ENCODE data around the gene DNPEP.

Gene DNPEP

DNA sequence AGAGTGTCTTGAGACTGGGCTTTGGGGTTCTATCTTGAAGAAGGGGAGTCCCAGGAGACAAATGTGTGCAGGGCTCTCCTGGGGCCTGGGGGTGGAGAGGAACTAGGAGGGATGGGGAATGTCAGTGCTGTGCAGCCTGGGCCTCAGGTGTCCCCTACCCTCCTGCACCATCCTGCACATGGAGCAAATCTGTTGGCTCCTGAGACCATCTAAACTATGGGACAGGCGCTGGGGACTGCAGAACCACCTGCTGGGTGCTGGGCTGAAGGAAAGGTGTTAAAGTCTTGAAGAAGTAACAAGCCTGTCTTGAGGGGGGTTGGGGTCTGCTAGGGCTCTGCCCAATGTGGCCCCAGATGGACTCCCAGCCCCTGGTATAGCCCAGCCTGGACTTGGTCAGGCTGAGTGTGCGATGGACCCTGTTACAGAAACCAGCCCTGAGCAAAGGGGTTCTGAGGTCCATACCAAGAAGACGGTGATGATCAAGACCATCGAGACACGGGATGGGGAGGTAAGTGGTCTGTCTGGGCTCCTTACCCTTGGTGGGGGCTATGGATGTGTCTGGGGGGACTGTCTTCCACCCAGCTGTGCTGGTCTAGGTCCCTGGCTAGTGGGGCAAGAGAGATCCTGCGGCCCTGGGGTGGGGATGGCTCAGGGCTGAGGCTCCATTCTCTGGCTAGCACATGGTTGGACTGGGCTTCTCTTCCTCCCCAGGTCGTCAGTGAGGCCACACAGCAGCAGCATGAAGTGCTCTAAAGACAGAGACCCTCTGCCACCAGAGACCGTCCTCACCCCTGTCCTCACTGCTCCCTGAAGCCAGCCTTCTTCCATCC is 37.7 kb upstream of the DNPEP start:
- TF ChIP-seq YY1 (IDR thresholded peaks at IDR 0.05; ENCODE audit: insufficient read depth, insufficient read length) (no peak), SUZ12 (IDR thresholded peaks at IDR 0.05; ENCODE audit: extremely low read depth, insufficient read depth, insufficient read length) (no peak), ZNF274 (IDR thresholded peaks at IDR 0.05; ENCODE audit: low read depth, low read length) (no peak)
- no peaks in the 10 kb centered on the region for H3K27me3 ChIP-seq (ENCODE audit: insufficient read depth, insufficient read length)
- H3K9me3 ChIP-seq (ENCODE audit: insufficient read depth, low read length) = no peaks in the 10 kb centered on the region
- DNase-seq (ENCODE audit: low read depth, low spot score) = no peak
- no peak overlapping the region for H3K4me3 ChIP-seq (ENCODE audit: insufficient read length, low read depth)
- H3K4me1 ChIP-seq (ENCODE audit: insufficient read depth, insufficient read length) = peaks cover 10% of the 10 kb centered on the region
- H3K36me3 ChIP-seq (ENCODE audit: insufficient read depth, insufficient read length, low read length) = no peaks in the 10 kb centered on the region
- H3K9ac ChIP-seq (ENCODE audit: insufficient read length, low read depth) = no peak overlapping the region

DNA sequence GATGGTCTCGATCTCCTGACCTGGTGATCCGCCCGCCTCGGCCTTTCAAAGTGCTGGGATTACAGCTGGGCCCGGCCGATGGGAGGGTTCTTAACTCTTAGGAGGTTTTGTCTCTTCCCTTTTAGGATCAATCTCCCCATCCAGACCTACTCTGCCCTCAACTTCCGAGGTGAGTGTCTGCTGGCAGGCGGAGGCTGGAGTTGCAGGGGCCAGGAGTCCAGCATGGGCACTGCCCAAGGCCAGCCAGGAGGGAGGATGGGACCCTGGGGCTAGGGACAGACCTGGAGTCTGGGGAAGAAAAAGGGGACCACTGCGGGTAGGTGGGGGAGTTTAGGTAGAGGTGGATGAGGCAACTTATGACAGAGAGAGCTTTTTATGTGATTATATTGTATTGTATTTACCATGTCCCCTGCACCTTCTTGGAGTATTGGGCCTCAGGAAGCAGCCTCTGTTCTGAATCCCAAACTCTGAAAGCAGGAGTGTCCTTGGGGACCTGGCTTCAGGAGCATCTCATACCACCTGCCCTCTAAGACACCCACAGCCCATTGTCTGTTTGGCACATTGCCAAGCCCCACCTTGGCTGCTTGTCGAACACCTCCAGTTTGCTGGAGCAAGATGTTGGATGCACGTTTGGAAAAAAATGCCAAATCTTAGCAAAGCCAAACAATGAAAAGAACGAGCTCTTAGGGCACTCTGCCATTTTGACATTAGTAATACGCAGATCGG is 36.1 kb upstream of the DNPEP start:
- H3K9me3 ChIP-seq (ENCODE audit: insufficient read depth, low read length) = no peaks in the 10 kb centered on the region
- no peak overlapping the region for H3K9ac ChIP-seq (ENCODE audit: insufficient read length, low read depth)
- no peak for DNase-seq (ENCODE audit: low read depth, low spot score)
- TF ChIP-seq ZNF274 (IDR thresholded peaks at IDR 0.05; ENCODE audit: low read depth, low read length) (no peak), SUZ12 (IDR thresholded peaks at IDR 0.05; ENCODE audit: extremely low read depth, insufficient read depth, insufficient read length) (no peak), YY1 (IDR thresholded peaks at IDR 0.05; ENCODE audit: insufficient read depth, insufficient read length) (no peak)
- H3K36me3 ChIP-seq (ENCODE audit: insufficient read depth, insufficient read length, low read length) = no peaks in the 10 kb centered on the region
- peaks cover 18% of the 10 kb centered on the region for H3K4me1 ChIP-seq (ENCODE audit: insufficient read depth, insufficient read length)
- no peaks in the 10 kb centered on the region for H3K27me3 ChIP-seq (ENCODE audit: insufficient read depth, insufficient read length)
- no peak overlapping the region for H3K4me3 ChIP-seq (ENCODE audit: insufficient read length, low read depth)

DNA sequence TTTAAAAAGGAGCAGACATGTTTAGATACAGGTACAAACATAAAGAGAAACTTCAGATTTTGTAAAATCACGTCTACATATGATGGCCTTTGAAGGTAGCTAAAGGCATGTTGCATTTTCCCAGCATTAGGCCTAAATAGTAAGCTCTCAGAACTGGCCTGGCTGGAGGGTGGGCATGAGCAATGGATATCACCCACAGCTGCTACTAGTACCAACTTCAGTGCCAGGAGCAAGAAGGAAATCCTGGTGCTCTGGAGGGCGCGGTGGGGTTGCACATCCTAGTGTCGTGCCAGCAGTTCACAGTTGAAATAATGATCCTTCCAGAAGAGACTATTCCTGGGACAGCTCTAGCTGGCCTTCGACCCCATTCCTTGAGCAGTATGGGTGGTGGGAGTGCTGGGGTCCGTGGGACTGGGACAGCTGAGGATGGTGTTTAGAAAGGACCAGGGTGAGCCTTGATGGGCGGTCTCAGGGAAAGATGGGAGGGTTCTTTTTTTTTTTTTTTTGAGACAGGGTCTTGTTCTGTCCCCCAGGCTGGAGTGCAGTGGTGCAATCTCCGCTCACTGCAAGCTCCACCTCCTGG is 35.3 kb upstream of the DNPEP start:
- no peak for TF ChIP-seq YY1 (IDR thresholded peaks at IDR 0.05; ENCODE audit: insufficient read depth, insufficient read length)
- no peak for TF ChIP-seq ZNF274 (IDR thresholded peaks at IDR 0.05; ENCODE audit: low read depth, low read length)
- no peak for TF ChIP-seq SUZ12 (IDR thresholded peaks at IDR 0.05; ENCODE audit: extremely low read depth, insufficient read depth, insufficient read length)
- H3K4me1 ChIP-seq (ENCODE audit: insufficient read depth, insufficient read length) = peaks cover 18% of the 10 kb centered on the region
- no peaks in the 10 kb centered on the region for H3K27me3 ChIP-seq (ENCODE audit: insufficient read depth, insufficient read length)
- H3K36me3 ChIP-seq (ENCODE audit: insufficient read depth, insufficient read length, low read length) = no peaks in the 10 kb centered on the region
- H3K9me3 ChIP-seq (ENCODE audit: insufficient read depth, low read length) = no peaks in the 10 kb centered on the region
- no peak overlapping the region for H3K4me3 ChIP-seq (ENCODE audit: insufficient read length, low read depth)
- H3K9ac ChIP-seq (ENCODE audit: insufficient read length, low read depth) = no peak overlapping the region
- DNase-seq (ENCODE audit: low read depth, low spot score) = no peak

DNA sequence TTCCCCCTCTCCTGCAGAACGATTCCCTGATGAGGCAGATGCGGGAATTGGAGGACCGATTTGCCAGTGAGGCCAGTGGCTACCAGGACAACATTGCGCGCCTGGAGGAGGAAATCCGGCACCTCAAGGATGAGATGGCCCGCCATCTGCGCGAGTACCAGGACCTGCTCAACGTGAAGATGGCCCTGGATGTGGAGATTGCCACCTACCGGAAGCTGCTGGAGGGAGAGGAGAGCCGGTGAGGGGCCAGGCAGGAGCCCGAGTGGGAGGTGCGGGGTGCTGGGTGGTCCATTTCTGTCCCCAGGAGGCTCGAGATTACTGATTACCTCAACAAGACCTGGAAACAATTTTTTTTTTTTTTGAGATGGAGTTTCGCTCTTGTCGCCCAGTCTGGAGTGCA is 33.6 kb upstream of the DNPEP start:
- DNase-seq (ENCODE audit: low read depth, low spot score) = no peak
- Histone ChIP-seq H3K9me3 (ENCODE audit: insufficient read depth, low read length) (no peaks in the 10 kb centered on the region), H3K4me3 (ENCODE audit: insufficient read length, low read depth) (no peak overlapping the region), H3K4me1 (ENCODE audit: insufficient read depth, insufficient read length) (peaks cover 22% of the 10 kb centered on the region), H3K27me3 (ENCODE audit: insufficient read depth, insufficient read length) (no peaks in the 10 kb centered on the region), H3K36me3 (ENCODE audit: insufficient read depth, insufficient read length, low read length) (no peaks in the 10 kb centered on the region), H3K9ac (ENCODE audit: insufficient read length, low read depth) (no peak overlapping the region)
- TF ChIP-seq ZNF274 (IDR thresholded peaks at IDR 0.05; ENCODE audit: low read depth, low read length) (no peak), SUZ12 (IDR thresholded peaks at IDR 0.05; ENCODE audit: extremely low read depth, insufficient read depth, insufficient read length) (no peak), YY1 (IDR thresholded peaks at IDR 0.05; ENCODE audit: insufficient read depth, insufficient read length) (no peak)

DNA sequence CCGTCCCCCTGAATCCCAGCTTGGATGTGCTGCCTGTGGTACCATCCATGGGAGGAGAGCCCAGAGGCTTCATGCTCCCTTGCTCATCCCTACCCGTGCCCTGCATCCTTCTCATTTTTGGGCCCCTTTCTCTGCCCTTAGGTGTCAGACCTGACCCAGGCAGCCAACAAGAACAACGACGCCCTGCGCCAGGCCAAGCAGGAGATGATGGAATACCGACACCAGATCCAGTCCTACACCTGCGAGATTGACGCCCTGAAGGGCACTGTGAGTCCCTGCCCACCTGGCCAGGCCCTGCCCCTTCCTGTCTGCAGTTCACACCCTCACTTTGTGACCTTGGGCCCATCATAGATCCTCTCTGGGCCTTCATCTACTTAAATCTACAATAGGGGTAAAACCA is 33.0 kb upstream of the DNPEP start:
- DNase-seq (ENCODE audit: low read depth, low spot score) = no peak
- H3K4me1 ChIP-seq (ENCODE audit: insufficient read depth, insufficient read length) = peaks cover 17% of the 10 kb centered on the region
- H3K36me3 ChIP-seq (ENCODE audit: insufficient read depth, insufficient read length, low read length) = no peaks in the 10 kb centered on the region
- H3K9me3 ChIP-seq (ENCODE audit: insufficient read depth, low read length) = no peaks in the 10 kb centered on the region
- no peak overlapping the region for H3K4me3 ChIP-seq (ENCODE audit: insufficient read length, low read depth)
- TF ChIP-seq SUZ12 (IDR thresholded peaks at IDR 0.05; ENCODE audit: extremely low read depth, insufficient read depth, insufficient read length) = no peak
- no peak for TF ChIP-seq ZNF274 (IDR thresholded peaks at IDR 0.05; ENCODE audit: low read depth, low read length)
- TF ChIP-seq YY1 (IDR thresholded peaks at IDR 0.05; ENCODE audit: insufficient read depth, insufficient read length) = no peak
- no peaks in the 10 kb centered on the region for H3K27me3 ChIP-seq (ENCODE audit: insufficient read depth, insufficient read length)
- H3K9ac ChIP-seq (ENCODE audit: insufficient read length, low read depth) = no peak overlapping the region

DNA sequence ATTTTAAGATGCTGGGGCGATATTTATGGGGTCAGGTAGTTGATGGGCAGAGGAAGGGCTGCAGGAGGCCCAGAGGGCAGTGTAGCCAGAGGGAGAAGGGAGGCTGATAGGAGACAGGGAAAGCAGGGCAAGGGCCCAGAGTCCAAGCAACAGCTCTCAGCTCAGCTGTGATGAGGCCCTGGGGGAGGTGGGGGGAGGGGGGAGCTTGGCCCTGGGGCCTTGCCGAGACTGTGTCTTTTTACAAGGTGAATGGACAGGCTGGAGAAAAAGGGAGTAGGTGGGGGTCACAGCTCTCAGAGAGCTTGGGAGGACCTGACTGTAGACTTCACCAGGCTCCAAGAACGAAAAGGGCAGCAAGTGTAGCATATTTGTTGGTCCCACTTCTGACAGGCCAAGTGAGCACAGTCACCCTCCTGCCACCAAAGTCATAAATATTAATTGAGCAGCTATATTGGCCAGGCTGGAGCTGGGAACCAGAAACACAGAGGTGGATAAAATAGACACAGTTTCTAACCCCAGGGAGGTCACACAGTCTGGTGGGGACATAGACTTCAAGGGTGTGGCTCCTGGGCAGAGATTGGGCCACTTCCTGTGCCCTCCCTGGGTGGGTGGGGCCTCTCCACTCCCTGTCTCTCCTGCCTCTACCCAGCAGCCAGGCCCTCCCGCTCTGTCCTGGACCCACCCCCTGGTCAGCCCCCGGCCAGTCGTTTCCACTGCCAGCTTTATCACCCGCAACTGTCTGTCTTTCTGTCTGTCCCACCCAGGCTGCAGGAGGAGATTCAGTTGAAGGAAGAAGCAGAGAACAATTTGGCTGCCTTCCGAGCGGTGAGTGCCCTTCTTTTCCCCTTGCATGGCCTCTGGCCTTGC is 31.9 kb upstream of the DNPEP start:
- Histone ChIP-seq H3K36me3 (ENCODE audit: insufficient read depth, insufficient read length, low read length) (no peaks in the 10 kb centered on the region), H3K27me3 (ENCODE audit: insufficient read depth, insufficient read length) (no peaks in the 10 kb centered on the region), H3K9me3 (ENCODE audit: insufficient read depth, low read length) (no peaks in the 10 kb centered on the region), H3K4me3 (ENCODE audit: insufficient read length, low read depth) (no peak overlapping the region), H3K9ac (ENCODE audit: insufficient read length, low read depth) (no peak overlapping the region), H3K4me1 (ENCODE audit: insufficient read depth, insufficient read length) (peaks cover 17% of the 10 kb centered on the region)
- no peak for DNase-seq (ENCODE audit: low read depth, low spot score)
- TF ChIP-seq ZNF274 (IDR thresholded peaks at IDR 0.05; ENCODE audit: low read depth, low read length) (no peak), YY1 (IDR thresholded peaks at IDR 0.05; ENCODE audit: insufficient read depth, insufficient read length) (no peak), SUZ12 (IDR thresholded peaks at IDR 0.05; ENCODE audit: extremely low read depth, insufficient read depth, insufficient read length) (no peak)

Measured in NT2/D1 (cell line).